HT-29 (cell line): Measurements from ENCODE around the gene NUCB2. TPM values are rescaled to one million over a fixed set of nuclear protein-coding genes. Genes with fewer than 3 reads are reported as not detected.
"Not testable (repeated sequence)": the region's sequence is repeated elsewhere in the genome, so short reads cannot be mapped to it uniquely, and the experiment has no call there.

Experiments
- DNase-seq: peaks from one replicate; pipeline ENCODE4 v3.0.0-alpha.2; 2015; ENCODE audit warnings: low spot score
- total RNA-seq: library from RNA; depleted of rRNA; stranded (reverse); fragments of >200 nt; shearing (Covaris generic); gene quantifications from 2 replicates; pipeline ENCODE4 v1.2.3, GENCODE V29; 2014

Gene NUCB2
- total RNA-seq, 1 experiment from 2014 or later: 9.5 TPM

GRCh38 chr11:17268500-17268899 is 8.0 kb upstream of the NUCB2 start:
- DNase-seq: not testable (repeated sequence)

DNA sequence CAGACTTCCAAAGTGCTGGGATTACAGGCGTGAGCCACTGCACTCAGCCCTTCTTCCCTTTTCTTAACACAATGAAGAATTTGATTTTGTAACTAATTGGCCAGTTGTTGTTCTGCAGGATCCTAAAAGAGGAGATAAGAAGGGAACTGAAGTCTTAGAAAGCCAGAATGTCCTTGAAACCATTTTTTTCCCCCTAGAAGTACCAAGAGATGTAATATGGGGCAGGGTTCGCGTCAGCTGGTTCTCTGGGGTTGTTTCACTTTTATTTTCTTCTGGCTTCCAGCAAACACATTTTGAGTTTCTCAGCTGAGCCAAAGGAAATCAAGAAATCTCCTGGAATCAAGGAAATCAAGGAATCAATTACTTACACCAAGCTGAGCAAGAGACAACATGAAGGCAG is 7.6 kb upstream of the NUCB2 start:
- no peak for DNase-seq

GRCh38 chr11:17272801-17273200 is 3.7 kb upstream of the NUCB2 start:
- no peak for DNase-seq

DNA sequence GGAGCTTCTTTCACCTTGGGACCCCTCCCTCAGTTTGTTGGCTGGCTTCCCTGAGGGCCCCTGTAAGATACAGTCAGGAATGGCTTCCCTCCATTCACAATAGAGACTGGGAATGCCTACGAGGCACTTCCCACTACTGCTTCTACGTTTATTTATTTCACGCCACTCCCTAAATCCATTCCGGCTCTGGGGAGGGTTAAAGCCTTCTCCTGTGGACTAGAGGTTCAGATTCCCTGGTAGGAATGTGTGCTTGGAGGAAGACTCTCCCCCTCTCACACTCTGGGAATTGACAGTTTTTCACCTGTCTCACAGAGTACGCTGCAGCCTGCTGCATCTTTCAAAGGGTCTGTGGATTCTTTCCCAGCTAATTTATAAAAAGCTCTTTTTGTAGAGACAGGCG is 3.3 kb upstream of the NUCB2 start:
- DNase-seq: no peak

- no peak for DNase-seq
These were observed 2.8 kb upstream of the NUCB2 start for GRCh38 chr11:17273668-17274282.

- DNase-seq: no peak
These were observed 921 bp upstream of the NUCB2 start for GRCh38 chr11:17275400-17276235.

- DNase-seq: peak; percentile 33
These were observed 565 bp downstream of the NUCB2 start for GRCh38 chr11:17277024-17277584.

DNA sequence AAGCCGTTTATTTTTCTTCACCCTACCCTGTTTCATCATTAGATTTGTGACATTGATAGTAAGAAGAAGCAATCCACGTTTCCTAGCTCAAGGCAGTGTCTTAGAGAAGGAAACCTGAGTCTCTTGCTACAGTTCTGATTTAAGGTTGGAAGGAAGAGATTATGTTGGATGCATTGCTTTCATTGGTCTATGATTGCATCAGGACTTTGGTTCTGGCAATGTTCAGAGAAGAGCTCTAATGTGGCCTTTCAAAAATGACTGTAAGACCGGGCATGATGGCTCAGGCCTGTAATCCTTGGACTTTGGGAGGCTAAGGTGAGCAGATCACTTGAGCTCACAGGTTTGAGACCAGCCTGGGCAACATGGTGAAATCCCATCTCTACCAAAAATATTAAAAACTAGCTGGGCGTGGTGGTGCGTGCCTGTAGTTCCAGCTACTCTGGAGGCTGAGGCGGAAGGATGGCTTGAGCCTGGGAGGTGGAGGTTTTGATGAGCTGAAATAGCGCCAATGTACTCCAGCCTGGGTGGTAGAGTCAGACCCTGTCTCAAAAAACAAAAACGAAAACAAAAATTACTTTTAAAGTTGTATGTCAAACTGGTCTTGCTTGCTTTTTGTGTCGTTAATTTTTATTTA is 4.1 kb downstream of the NUCB2 start:
- DNase-seq: no peak

GRCh38 chr11:17286332-17286731 is 9.8 kb downstream of the NUCB2 start:
- no peak for DNase-seq

DNA sequence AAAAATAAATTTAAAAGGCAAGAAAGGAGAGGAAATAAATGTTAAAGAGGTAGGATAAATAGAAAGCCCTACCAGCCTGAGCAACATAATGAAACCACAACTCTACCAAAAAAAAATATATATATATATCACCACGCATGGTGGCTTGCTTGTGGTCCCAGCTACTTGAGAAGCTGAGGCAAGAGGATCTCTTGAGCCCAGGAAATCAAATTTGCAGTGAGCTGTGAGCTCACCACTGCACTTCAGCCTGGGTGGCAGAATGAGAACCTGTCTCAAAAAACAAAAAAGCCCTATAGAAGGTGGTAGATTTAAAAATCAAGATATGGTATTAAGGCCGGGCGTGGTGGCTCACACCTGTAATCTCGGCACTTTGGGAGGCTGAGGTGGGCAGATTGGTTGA is 10.5 kb downstream of the NUCB2 start:
- DNase-seq: no peak

- no peak for DNase-seq
These were observed 15.2 kb downstream of the NUCB2 start for GRCh38 chr11:17291710-17292109.

GRCh38 chr11:17293311-17293710 is 16.8 kb downstream of the NUCB2 start:
- DNase-seq: no peak

DNA sequence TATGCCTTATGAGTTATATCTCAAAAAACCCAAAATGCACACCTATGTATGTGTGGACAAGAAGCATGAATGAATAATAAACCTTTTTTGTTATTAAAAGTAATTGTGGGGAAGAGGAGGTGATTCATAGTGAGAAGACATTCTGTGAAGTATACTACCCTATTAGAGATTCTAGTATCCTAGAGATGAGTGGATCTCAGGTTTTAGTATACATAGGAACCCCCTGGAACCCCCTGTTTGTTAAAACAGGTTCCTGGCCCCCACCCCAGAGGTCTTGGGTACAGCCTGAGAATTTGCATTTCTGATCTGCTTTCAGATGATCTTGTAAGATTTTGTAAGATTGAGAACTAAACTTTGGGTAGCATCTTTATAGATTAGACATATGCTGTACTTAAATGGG is 17.5 kb downstream of the NUCB2 start:
- DNase-seq: no peak

- no peak for DNase-seq
These were observed 20.5 kb downstream of the NUCB2 start for GRCh38 chr11:17296852-17297559.

- DNase-seq: no peak
These were observed 21.8 kb downstream of the NUCB2 start for GRCh38 chr11:17298302-17298701.

DNA sequence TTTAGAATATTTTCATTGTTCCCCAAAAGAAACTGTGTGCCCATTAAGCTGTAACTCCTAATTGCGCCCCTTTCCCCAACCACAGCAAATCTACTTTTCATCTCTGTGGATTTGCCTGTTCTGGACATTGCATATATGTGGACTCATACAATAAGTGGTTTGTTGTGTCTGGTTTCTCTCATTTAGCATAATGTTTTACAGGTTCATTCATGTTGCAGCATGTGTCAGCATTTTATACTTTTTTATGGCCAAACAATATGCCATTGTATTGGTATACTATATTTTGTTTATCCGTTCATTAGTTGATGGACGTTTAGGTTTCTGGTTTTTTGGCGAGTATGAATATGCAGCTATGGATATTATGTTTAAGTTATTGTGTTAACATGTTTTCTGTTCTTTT is 23.8 kb downstream of the NUCB2 start:
- no peak for DNase-seq

DNA sequence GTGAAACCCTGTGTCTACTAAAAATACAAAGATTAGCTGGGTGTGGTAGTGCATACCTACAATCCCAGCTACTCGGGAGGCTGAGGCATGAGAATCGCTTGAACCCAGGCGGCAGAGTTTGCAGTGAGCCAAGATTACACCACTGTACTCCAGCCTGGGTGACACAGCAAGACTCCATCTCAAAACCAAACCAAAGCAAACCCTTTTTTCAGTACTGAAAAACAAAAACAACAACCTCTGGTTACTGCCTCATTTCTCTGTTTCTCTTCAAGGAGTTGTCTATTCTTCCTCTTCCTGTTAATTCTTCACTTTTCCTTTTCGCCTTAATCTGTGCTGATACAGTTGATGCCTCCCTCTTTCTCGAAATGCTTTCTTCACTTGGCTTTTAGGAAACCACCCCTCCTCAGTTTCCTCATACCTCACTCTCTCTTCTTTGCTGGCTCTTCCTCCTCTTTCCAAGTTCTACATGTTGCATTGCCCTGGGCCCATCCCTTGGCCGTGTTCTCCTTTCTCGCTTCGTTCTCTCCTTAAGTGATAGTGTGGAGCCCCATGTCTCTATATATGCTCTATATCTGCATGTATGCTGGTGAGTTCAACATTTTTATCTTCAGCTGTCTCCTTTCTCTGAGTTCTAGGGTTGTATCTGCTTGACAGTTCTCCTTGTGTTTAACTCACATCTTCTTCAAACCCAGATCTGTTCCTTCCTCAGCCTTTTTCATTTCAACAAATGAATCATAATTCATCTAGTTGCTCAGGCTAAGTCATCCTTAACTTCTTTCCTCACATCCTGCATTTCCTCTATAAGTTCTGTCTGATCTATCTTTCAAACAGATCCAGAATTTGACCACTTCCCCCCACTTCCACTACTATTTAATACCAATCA is 37.1 kb downstream of the NUCB2 start:
- DNase-seq: no peak

- DNase-seq: no peak
These were observed 37.7 kb downstream of the NUCB2 start for GRCh38 chr11:17314232-17314547.

GRCh38 chr11:17314904-17315426 is 38.4 kb downstream of the NUCB2 start:
- DNase-seq: no peak

- no peak for DNase-seq
These were observed 52.4 kb downstream of the NUCB2 start for GRCh38 chr11:17328871-17329494.
